CD4-positive, alpha-beta T cell treated with Interleukin-21 for 1 hour (primary cell): ENCODE results near the gene PPCS.
"Not testable (repeated sequence)": the region's sequence is repeated elsewhere in the genome, so short reads cannot be mapped to it uniquely, and the experiment has no call there.

ENCODE experiments used
- DNase-seq: peaks from one replicate; pipeline ENCODE4 v3.0.0-alpha.2; 2020

Gene PPCS

GRCh38 chr1:42454403-42454802 is 1.9 kb upstream of the PPCS start:
- DNase-seq = no peak

DNA sequence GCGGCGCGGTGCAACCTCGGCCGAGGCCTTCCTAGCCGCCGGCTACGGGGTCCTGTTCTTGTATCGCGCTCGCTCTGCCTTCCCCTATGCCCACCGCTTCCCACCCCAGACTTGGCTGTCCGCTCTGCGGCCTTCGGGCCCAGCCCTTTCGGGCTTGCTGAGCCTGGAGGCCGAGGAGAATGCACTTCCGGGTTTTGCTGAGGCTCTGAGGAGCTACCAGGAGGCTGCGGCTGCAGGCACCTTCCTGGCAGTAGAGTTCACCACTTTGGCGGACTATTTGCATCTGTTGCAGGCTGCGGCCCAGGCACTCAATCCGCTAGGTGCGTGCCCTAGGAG is 379 bp downstream of the PPCS start:
- DNase-seq = peak; percentile 67

- DNase-seq = no peak
These were observed 4.9 kb downstream of the PPCS start for GRCh38 chr1:42461196-42461595.

GRCh38 chr1:42462828-42463763 is 6.8 kb downstream of the PPCS start, which contains the start of gene CCDC30:
TSS of gene CCDC30 (plus strand) at chr1:42463286. CDS start at chr1:42480552, 17,266 bp downstream.
- peak; percentile 99 for DNase-seq

DNA sequence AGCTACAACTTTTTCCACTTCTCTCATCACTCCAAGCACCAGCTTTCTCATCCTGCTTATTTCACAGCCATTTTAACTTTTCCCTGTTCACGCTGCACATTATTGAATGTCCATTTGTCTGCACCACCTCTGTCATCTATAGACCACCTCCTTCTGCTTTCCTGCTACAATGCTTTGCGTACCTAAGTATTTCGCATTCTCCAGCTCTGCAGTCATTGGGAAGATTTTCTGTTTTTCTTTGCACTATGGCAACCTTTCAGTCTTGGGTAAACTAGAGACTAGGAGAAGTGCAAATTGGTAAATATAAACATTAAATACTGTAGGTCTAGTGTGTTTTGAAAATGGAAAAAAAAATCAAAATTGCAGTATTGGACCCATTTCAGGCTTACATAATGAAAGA is 7.6 kb downstream of the PPCS start:
- no peak for DNase-seq

DNA sequence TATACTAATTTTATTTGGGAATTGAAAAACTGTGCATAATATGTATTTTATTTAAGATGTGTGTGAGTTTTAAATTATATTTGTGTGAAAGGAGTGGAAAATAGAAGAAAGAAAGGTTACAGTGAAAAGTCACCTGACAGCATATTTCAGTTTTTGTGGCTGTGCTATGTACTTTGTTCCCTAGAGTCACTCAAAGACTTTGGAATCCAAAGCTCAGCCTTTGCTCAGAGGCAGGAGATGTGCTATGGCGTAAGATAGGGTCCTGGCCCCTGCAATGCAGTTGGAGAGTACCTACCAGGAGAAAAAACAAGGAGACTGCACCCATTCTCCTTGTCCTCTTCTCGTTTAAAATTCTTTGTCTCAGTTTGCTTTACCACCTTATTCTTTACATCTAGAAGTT is 9.7 kb downstream of the PPCS start:
- DNase-seq = no peak

GRCh38 chr1:42469727-42470126 is 13.4 kb downstream of the PPCS start:
- no peak for DNase-seq

DNA sequence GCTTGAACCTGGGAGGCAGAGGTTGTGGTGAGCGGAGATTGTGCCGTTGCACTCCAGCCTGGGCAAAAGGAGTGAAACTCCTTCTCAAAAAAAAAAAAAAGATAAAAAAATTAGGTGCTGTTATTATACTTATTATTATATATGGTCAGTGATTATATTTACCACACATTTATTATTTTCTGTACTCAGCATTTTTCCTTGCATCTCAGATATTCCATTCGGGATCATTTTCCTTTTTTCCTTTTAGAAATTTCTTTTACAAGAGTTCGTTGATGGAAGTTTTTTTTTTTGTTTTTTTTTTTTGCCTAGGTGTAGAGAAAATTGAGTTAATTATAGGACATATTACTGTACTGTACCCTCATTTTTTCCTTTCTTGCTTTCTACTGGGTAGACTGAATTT is 20.3 kb downstream of the PPCS start:
- no peak for DNase-seq

GRCh38 chr1:42477354-42477753 is 21.0 kb downstream of the PPCS start:
- not testable (repeated sequence) for DNase-seq

GRCh38 chr1:42477775-42478174 is 21.4 kb downstream of the PPCS start:
- no peak for DNase-seq

DNA sequence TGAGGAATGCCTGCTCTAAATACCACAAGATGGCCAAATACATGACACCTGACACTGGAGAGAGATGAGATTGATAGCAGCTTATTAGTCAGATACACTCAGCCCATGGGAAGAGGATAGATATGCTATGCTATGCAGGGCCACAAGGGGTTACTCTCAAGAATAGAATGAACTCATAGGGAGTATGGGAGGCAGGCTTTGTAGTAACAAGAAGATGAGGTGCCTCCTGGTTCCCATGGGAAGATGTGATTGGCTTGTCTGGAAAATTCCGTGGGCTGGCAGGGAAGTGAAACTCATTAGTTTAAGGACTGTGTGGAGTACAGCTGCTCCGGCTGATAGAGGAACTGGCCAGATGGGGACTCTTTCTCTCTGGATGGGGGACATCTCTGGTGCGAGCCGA is 23.3 kb downstream of the PPCS start:
- DNase-seq = no peak

- no peak for DNase-seq
These were observed 24.6 kb downstream of the PPCS start for GRCh38 chr1:42480921-42481320.

DNA sequence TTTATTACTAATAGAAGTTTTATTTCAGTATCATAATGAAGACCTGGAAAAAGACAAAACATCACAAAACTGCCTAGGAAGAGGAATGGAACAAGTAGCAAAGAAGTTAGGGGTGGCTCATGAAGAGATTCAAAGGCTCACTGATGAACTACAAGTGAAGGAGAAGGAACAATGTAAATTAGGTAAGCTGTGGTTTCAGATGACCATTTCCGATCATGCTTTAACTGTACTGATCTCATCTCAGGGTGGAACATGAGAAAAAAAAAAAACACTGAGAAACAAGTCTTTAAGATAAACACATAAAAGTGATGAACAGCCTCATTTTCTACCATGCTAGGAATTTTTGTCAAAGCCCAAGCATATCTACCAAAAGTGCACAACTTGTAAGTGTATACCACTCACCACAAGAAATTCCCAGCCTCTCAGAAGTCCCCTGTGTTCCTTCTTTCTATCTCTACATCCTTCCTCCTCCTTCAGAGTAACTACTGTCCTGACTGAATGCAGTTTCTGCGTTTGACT is 26.4 kb downstream of the PPCS start:
- DNase-seq = no peak

DNA sequence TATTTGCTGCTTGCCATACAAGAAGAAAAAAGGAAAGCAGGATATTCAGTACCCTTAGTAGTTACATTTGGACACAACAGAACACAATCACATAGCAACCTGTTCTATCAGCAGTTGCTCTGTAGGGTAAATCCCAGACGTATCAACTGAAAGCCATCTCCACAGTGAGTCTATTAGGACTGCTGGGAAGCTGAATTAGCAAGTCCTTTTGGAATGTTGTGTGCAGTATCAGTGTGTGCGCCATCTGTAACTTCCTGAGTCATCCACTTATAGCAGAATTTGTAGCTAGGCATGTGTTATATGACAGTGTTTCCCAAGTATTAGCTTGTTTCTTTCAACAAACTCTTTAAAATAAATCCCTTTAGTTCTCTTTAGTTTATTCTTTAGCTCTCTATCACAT is 28.0 kb downstream of the PPCS start:
- DNase-seq = no peak

DNA sequence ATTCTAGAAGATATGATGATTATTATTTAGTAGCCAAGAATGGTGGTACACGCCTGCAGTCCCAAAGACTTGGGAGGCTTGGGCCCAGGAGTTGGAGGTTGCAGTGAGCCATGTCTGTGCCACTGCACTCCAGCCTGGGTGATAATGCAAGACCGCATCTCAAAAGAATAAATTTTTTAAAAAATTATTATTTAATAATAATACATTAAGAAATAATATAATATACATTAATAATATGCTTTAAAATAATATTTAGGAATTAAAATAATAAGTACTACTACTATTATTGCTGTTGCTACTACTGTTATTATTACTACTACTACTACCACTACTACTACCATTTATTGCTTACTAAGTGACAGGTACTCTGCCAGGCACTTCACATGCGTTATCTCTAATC is 33.9 kb downstream of the PPCS start:
- no peak for DNase-seq

DNA sequence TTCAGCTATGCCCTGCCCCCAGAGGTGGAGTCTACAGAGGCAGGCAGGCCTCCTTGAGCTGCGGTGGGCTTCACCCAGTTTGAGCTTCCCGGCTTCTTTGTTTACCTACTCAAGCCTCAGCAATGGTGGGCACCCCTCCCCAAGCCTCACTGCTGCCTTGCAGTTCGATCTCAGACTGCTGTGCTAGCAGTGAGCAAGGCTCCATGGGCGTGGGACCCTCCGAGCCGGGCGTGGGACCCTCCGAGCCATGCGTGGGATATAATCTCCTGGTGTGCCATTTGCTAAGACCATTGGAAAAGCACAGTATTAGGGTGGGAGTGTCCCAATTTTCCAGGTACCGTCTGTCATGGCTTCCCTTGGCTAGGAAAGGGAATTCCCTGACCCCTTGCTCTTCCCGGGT is 45.7 kb downstream of the PPCS start:
- not testable (repeated sequence) for DNase-seq

GRCh38 chr1:42504535-42505128 is 48.3 kb downstream of the PPCS start:
- no peak for DNase-seq

DNA sequence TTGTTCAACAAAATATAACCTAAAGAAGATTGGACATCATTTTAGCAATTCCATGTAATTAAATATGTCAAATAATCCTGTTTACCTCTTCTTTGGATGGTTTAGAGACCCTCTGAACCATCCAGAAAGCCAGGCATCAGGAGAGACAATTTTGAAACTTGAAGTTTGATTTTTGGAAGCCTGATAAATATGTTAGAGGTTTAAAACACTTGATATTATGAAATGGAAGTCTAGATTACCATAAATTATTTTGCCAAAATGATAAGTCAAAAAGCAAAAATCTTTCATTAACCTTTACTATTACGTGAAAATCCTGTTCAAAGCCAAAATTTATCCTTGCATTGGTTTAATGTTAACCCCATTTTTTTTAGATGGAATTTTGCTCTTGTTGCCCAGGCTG is 50.2 kb downstream of the PPCS start:
- no peak for DNase-seq
